Uterus (tissue), 4 donors: ENCODE measurements around the gene PHIP. TPM values are rescaled to one million over a fixed set of nuclear protein-coding genes. Genes with fewer than 3 reads are reported as not detected.

Experiments used
- DNase-seq, 2 donors: peaks; one replicate each; pipeline ENCODE4 v3.0.0-alpha.2; 2019 to 2020
- H3K27ac ChIP-seq, 2 donors: fragments of 200-600 bp; sonication (generic); 1 replicate in 1 of 2; 2 replicates in 1 of 2; pipeline ENCODE4 v1.5.1; 2016 to 2018
- H3K27me3 ChIP-seq, 2 donors: fragments of 200-600 bp; sonication (generic); one replicate each; pipeline ENCODE4 v1.5.1; 2018 to 2019; ENCODE audit warnings: control low read depth in 1 of 2
- H3K36me3 ChIP-seq, 2 donors: fragments of 200-600 bp; sonication (generic); one replicate each; pipeline ENCODE4 v1.5.1; 2019; ENCODE audit warnings: control low read depth in 1 of 2
- H3K4me1 ChIP-seq, 2 donors: fragments of 200-600 bp; sonication (generic); one replicate each; pipeline ENCODE4 v1.5.1; 2018 to 2019; ENCODE audit warnings: control low read depth in 1 of 2
- H3K4me3 ChIP-seq, 2 donors: fragments of 200-600 bp; sonication (generic); 1 replicate in 1 of 2; 2 replicates in 1 of 2; pipeline ENCODE4 v1.5.1; 2018 to 2019; ENCODE audit warnings: mild to moderate bottlenecking in 1 of 2
- H3K9me3 ChIP-seq, 2 donors: fragments of 200-600 bp; sonication (generic); one replicate each; pipeline ENCODE4 v1.5.1; 2019; ENCODE audit warnings: control low read depth in 1 of 2
- CTCF ChIP-seq, 4 experiments: fragments of 200-600 bp in 2 of 4; fragments of 450-650 bp in 2 of 4; sonication (generic) in 2 of 4; IDR thresholded peaks; one replicate each; pipeline ENCODE4 v1.5.1; 2016 to 2019; ENCODE audit warnings: antibody characterized with exemption in 4 of 4, mild to moderate bottlenecking in 2 of 4, moderate library complexity in 1 of 4
- POLR2A ChIP-seq, 2 donors: fragments of 450-650 bp; IDR thresholded peaks; one replicate each; pipeline ENCODE4 v1.6.1; 2016; ENCODE audit warnings: antibody characterized with exemption in 2 of 2, mild to moderate bottlenecking in 1 of 2, moderate library complexity in 1 of 2
- intact Hi-C: fragments of 100-400 bp; cut with DNase I; formaldehyde crosslinking; loops from one replicate; pipeline ENCODE4 v1.15.1; 2023; ENCODE audit warnings: low total_unique reads
- total RNA-seq, 4 donors: library from RNA; depleted of rRNA in 3 of 4; stranded (reverse); fragments of >200 nt in 3 of 4; gene quantifications; one replicate each; pipeline versions ENCODE4 v1.1.0 to v1.2.4, GENCODE V29; 2014 to 2023
- donor health status: DM: yes; HTN: yes; CAD: no.

Gene PHIP
- total RNA-seq, 4 donors from 2014 or later = 40.6 to 85.3 (median 53.9) TPM

- intact Hi-C loops = no loop called here
- no peak for DNase-seq
- H3K27me3 ChIP-seq = no peaks in the 10 kb centered on the region
Measured at GRCh38 chr6:79089552-79090404, 11.7 kb upstream of the PHIP start.

GRCh38 chr6:79084693-79085092 is 6.6 kb upstream of the PHIP start:
- intact Hi-C loops = no loop called here

More at GRCh38 chr6:79089552-79090404, 11.7 kb upstream of the PHIP start:
- Histone ChIP-seq H3K9me3 (no peaks in the 10 kb centered on the region), H3K4me1 (no peaks in the 10 kb centered on the region), H3K36me3 (no peaks in the 10 kb centered on the region), H3K27ac (no peak overlapping the region), H3K4me3 (no peak overlapping the region)
- TF ChIP-seq CTCF (IDR thresholded peaks at IDR 0.05) = no peak
- no peak for TF ChIP-seq POLR2A (IDR thresholded peaks at IDR 0.05)

GRCh38 chr6:79082304-79082703 is 4.2 kb upstream of the PHIP start:
- TF ChIP-seq CTCF (IDR thresholded peaks at IDR 0.05) (no peak), POLR2A (IDR thresholded peaks at IDR 0.05) (no peak)
- Histone ChIP-seq H3K4me1 (no peaks in the 10 kb centered on the region), H3K9me3 (no peaks in the 10 kb centered on the region), H3K36me3 (no peaks in the 10 kb centered on the region), H3K4me3 (no peak overlapping the region), H3K27ac (no peak overlapping the region), H3K27me3 (no peaks in the 10 kb centered on the region)
- intact Hi-C loops = no loop called here
- DNase-seq = no peak

More at GRCh38 chr6:79084693-79085092, 6.6 kb upstream of the PHIP start:
- Histone ChIP-seq H3K4me3 (no peak overlapping the region), H3K36me3 (no peaks in the 10 kb centered on the region), H3K27ac (no peak overlapping the region), H3K4me1 (no peaks in the 10 kb centered on the region), H3K9me3 (no peaks in the 10 kb centered on the region), H3K27me3 (no peaks in the 10 kb centered on the region)
- DNase-seq = no peak
- TF ChIP-seq CTCF (IDR thresholded peaks at IDR 0.05) (no peak), POLR2A (IDR thresholded peaks at IDR 0.05) (no peak)

GRCh38 chr6:79081663-79082062 is 3.6 kb upstream of the PHIP start:
- no peaks in the 10 kb centered on the region for H3K9me3 ChIP-seq
- no peaks in the 10 kb centered on the region for H3K27me3 ChIP-seq
- H3K27ac ChIP-seq = no peak overlapping the region
- no peaks in the 10 kb centered on the region for H3K4me1 ChIP-seq
- no peak overlapping the region for H3K4me3 ChIP-seq
- no peak for DNase-seq
- H3K36me3 ChIP-seq = no peaks in the 10 kb centered on the region
- no peak for TF ChIP-seq POLR2A (IDR thresholded peaks at IDR 0.05)
- TF ChIP-seq CTCF (IDR thresholded peaks at IDR 0.05) = no peak
- intact Hi-C loops = no loop called here

- TF ChIP-seq POLR2A (IDR thresholded peaks at IDR 0.05) = no peak
- no peak for TF ChIP-seq CTCF (IDR thresholded peaks at IDR 0.05)
- Histone ChIP-seq H3K27me3 (no peaks in the 10 kb centered on the region), H3K36me3 (no peaks in the 10 kb centered on the region), H3K27ac (peak overlapping the region; percentile 99), H3K4me1 (peaks cover 0 to 10% of the 10 kb centered on the region in 2 donors), H3K4me3 (peak overlapping the region in 1 of 2 donors; percentile 98), H3K9me3 (no peaks in the 10 kb centered on the region)
- intact Hi-C loops = no loop called here
- no peak for DNase-seq
Measured at GRCh38 chr6:79079561-79080041, 1.5 kb upstream of the PHIP start.
